K562 (cell line): ENCODE data around the gene MLH1. TPM values are rescaled to one million over a fixed set of nuclear protein-coding genes. Genes with fewer than 3 reads are reported as not detected.

Experiments used
- BRD9 ChIP-seq: fragments of 450-650 bp; IDR thresholded peaks from 2 replicates; pipeline ENCODE4 v1.6.1; 2018; ENCODE audit warnings: low read depth; ENCODE audit not compliant: partially characterized antibody
- CHD4 ChIP-seq: fragments of 200-600 bp; sonication (generic); IDR thresholded peaks from 3 replicates; pipeline ENCODE4 v1.6.1; 2012; ENCODE audit warnings: low read depth, mild to moderate bottlenecking, mixed read lengths, low read length, inconsistent platforms; ENCODE audit not compliant: insufficient read depth, insufficient replicate concordance, poor library complexity, severe bottlenecking
- CREB3 ChIP-seq: fragments of 450-650 bp; conservative IDR thresholded peaks from 2 replicates; pipeline ENCODE4 v1.6.1; 2016; ENCODE audit warnings: missing genetic modification characterization, low read depth, mild to moderate bottlenecking, missing compliant biosample characterization, moderate library complexity
- ETV1 ChIP-seq: fragments of 450-650 bp; conservative IDR thresholded peaks from 2 replicates; pipeline ENCODE4 v1.6.1; 2016; ENCODE audit warnings: missing genetic modification characterization, control low read depth, low read depth, missing compliant biosample characterization
- MBD2 ChIP-seq: sonication (generic); IDR thresholded peaks from 2 replicates; pipeline ENCODE4 v1.6.1; 2016; ENCODE audit warnings: low read depth, borderline replicate concordance
- PHF21A ChIP-seq: fragments of 450-650 bp; IDR thresholded peaks from 2 replicates; pipeline ENCODE4 v1.6.1; 2017; ENCODE audit warnings: low read depth, borderline replicate concordance
- STAT5A ChIP-seq: IDR thresholded peaks from 2 replicates; pipeline ENCODE4 v1.6.1; 2012; ENCODE audit warnings: low read length, inconsistent platforms, borderline replicate concordance
- STAT6 ChIP-seq: sonication (generic); formaldehyde crosslinking; IDR thresholded peaks from 2 replicates; pipeline ENCODE4 v1.8.1; 2023; ENCODE audit warnings: mild to moderate bottlenecking, missing genetic modification reagents
- ZBTB40 ChIP-seq, 2 experiments: fragments of 450-650 bp in 1 of 2; sonication (generic) in 1 of 2; formaldehyde crosslinking in 1 of 2; IDR thresholded peaks; 2 replicates each; pipeline versions ENCODE4 v1.7.1 to v1.9.0; 2016 to 2022; ENCODE audit warnings: inconsistent platforms in 1 of 2, mild to moderate bottlenecking in 1 of 2, missing genetic modification reagents in 1 of 2
- ZSCAN32 ChIP-seq: fragments of 450-650 bp; formaldehyde crosslinking; IDR thresholded peaks from 2 replicates; pipeline ENCODE4 v1.4.0; 2020; ENCODE audit warnings: mild to moderate bottlenecking, moderate library complexity
- polyA plus RNA-seq, 8 experiments: library from polyadenylated mRNA; depleted of rRNA in 4 of 8; stranded (reverse) in 5 of 8; unstranded in 3 of 8; fragments of >200 nt; fragmentation: Nextera tagmentation in 2 of 8; fragmentation: Illumina TruSeq in 1 of 8; extraction: Ambion mirVana in 2 of 8; extraction: Trizol in 1 of 8; gene quantifications; 2 replicates each; pipeline versions ENCODE4 v1.2.1 to v1.2.3, GENCODE V29; 2011 to 2014; ENCODE audit warnings: inconsistent platforms in 1 of 8, missing spikeins in 1 of 8
- total RNA-seq, 7 experiments: library from RNA; depleted of rRNA in 6 of 7; stranded (reverse); fragments of >200 nt in 6 of 7; fragmentation: Illumina TruSeq in 2 of 7; extraction: Trizol in 2 of 7; gene quantifications; 2 replicates each; pipeline versions ENCODE4 v1.2.1 to v1.2.3, GENCODE V29; 2011 to 2021; ENCODE audit warnings: low replicate concordance in 1 of 7

MLH1 gene
- total and polyA plus RNA-seq, 9 of the 15 experiments (the other 6 are each of a cell fraction or from before 2014, with no cell fraction given) = 76.4 to 155 (median 117) TPM

GRCh38 chr3:36993326-36994283 lies at the start of gene MLH1 (continued):
- TF ChIP-seq ZSCAN32 (CRISPR knock-in tag) (no peak), BRD9 (peak; percentile 16), MBD2 (peak; percentile 94), CHD4 (no peak), ETV1 (tag) (peak; percentile 87), STAT6 (no peak), ZBTB40 (IDR thresholded peaks at IDR 0.05) (peak; percentile 93), ZBTB40 (CRISPR knock-in tag; IDR thresholded peaks at IDR 0.05) (no peak), CREB3 (tag) (peak; percentile 71; the same call in 1 of the 2 replicates), STAT5A (no peak; the same call in 1 of the 2 replicates), PHF21A (no peak)
